ENCODE data around the gene PLPP3. TPM values are rescaled to one million over a fixed set of nuclear protein-coding genes. Genes with fewer than 3 reads are reported as not detected.

Gene PLPP3
- total RNA-seq, 1 experiment from 2014 or later: 3.4 TPM

DNA sequence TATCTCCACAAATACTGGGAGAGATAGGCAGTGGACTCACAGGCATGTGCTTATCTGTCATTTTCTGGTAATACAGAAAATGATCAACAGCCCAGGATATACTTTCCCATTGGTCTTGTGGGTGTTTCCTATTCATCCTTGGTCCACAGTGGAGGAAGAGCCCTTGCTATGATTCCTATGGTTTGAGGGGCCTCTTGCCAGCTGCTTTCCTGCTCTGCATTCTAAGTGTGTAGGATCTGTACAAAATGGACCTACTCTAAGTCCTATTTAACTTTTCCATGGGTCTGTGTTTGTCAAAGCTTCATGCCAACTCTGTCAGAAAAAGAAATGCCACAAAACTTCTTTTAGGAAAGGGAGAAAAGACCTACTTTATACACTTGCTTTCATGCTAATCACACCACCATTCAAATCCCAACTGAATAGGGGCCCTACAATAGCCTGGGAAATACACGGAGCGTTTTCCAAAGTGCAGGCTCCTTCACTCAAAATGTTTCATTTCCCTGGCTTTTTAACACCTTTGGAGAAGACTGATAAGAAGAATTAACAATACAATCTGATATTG lies 16.4 kb downstream of the PLPP3 start:
- peaks cover 0 to 9% of the 10 kb centered on the region in 2 experiments; a peak in 3 of 4 replicates for H3K4me1 ChIP-seq (ENCODE audit: control insufficient read depth in 1 of 2, insufficient read depth in 2 of 2, low read length in 2 of 2)
- ChIA-PET RAD21 (ENCODE audit: low non-redundant PET in 1 of 2, low total read pairs in 2 of 2, uncharacterized antibody in 2 of 2, unreplicated experiment in 2 of 2) (no interaction called here), POLR2A (interaction anchor here (0.8 kb wide), 1 partner anchor 553 kb away, joined by 3 read pairs; no protein-coding TSS in a partner anchor), CTCF (no interaction called here)
- no peak overlapping the region for H3K4me3 ChIP-seq (replicated peaks in 1 of 2; ENCODE audit: low read depth in 1 of 2, low read length in 2 of 2)
- no peak overlapping the region for H3K4me2 ChIP-seq (ENCODE audit: low read length)
- no peaks in the 10 kb centered on the region for H3K79me2 ChIP-seq (ENCODE audit: insufficient read depth, low read length)
- no TSS peak for BruUV-seq (replicated peaks)
- H3K9me2 ChIP-seq (ENCODE audit: insufficient read depth): no peaks in the 10 kb centered on the region
- no peaks in the 10 kb centered on the region for H3K36me3 ChIP-seq (ENCODE audit: control insufficient read depth in 1 of 2, insufficient read depth in 2 of 2, low read length in 2 of 2)
- no peaks in the 10 kb centered on the region for H3K9me3 ChIP-seq (ENCODE audit: control insufficient read depth in 1 of 2, insufficient read depth in 1 of 2, low read depth in 1 of 2, low read length in 2 of 2)
- H3K27ac ChIP-seq (ENCODE audit: low read depth, low read length): no peak overlapping the region
- intact Hi-C loops (cut with micrococcal nuclease): no loop called here
- no peak for DNase-seq (ENCODE audit: low read depth, low spot score)
- no peak for TF ChIP-seq SRF (IDR thresholded peaks at IDR 0.05; ENCODE audit: low read depth)
- TF ChIP-seq, protein P1, sequence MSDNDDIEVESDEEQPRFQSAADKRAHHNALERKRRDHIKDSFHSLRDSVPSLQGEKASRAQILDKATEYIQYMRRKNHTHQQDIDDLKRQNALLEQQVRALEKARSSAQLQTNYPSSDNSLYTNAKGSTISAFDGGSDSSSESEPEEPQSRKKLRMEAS (IDR thresholded peaks at IDR 0.05): no peak
- TF ChIP-seq JUND (IDR thresholded peaks at IDR 0.05): no peak
- no peaks in the 10 kb centered on the region for H4K20me1 ChIP-seq (ENCODE audit: insufficient read depth)
- no peak overlapping the region for H2AFZ ChIP-seq (ENCODE audit: low read depth, low read length, poor library complexity, severe bottlenecking)
- no peak overlapping the region for H3K9ac ChIP-seq (ENCODE audit: low read length)
- no peaks in the 10 kb centered on the region for H3K27me3 ChIP-seq (ENCODE audit: insufficient read depth, low read length)
- ATAC-seq: no peak

DNA sequence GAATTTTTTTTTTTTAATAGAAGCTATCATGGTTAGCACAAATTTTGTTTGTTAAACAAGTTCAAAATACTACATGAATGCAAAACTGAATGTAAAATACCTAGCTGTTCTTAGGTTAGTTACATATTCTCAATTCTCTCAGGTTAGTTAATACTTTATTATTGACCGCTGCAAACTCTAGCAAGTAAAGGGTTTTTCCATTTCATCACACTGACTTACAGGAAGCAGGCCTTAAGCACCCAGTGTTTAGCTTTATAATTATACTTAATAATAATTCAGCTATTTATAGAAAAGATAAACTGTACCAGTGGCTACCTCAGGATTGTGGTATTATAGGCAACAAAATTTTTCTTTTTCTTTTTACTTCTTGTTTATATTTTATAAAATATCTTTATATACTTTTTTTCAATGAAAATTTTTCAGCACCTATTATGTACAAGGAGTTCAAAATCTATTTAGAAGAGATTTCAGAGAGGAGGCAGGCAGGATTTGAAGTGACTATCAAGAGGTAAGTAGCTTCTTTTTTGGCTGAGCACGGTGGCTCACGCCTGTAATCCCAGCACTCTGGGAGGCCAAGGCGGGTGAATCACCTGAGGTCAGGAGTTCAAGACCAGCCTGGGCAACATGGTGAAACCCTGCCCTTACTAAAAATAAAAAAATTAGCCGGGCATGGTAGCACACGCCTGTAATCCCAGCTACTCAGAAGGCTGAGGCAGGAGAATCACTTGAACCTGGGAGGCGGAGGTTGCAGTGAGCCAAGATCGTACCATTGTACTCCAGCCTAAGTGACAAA lies 17.9 kb downstream of the PLPP3 start:
- no peak for DNase-seq (ENCODE audit: low read depth, low spot score)
- H3K4me3 ChIP-seq (replicated peaks in 1 of 2; ENCODE audit: low read depth in 1 of 2, low read length in 2 of 2): no peak overlapping the region
- peaks cover 0 to 9% of the 10 kb centered on the region in 2 experiments; a peak in 3 of 4 replicates for H3K4me1 ChIP-seq (ENCODE audit: control insufficient read depth in 1 of 2, insufficient read depth in 2 of 2, low read length in 2 of 2)
- no peak overlapping the region for H3K27ac ChIP-seq (ENCODE audit: low read depth, low read length)
- H3K27me3 ChIP-seq (ENCODE audit: insufficient read depth, low read length): no peaks in the 10 kb centered on the region
- no peak for ATAC-seq
- no peaks in the 10 kb centered on the region for H3K9me2 ChIP-seq (ENCODE audit: insufficient read depth)
- BruUV-seq (replicated peaks): no TSS peak
- ChIA-PET CTCF (interaction anchor here (1.0 kb wide), 1 partner anchor 15 kb away, joined by 4 read pairs; no protein-coding TSS in a partner anchor), POLR2A (interaction anchor here (0.6 kb wide), 1 partner anchor 670 kb away, joined by 3 read pairs; no protein-coding TSS in a partner anchor), RAD21 (ENCODE audit: low non-redundant PET in 1 of 2, low total read pairs in 2 of 2, uncharacterized antibody in 2 of 2, unreplicated experiment in 2 of 2) (no interaction called here)
- H3K9me3 ChIP-seq (ENCODE audit: control insufficient read depth in 1 of 2, insufficient read depth in 1 of 2, low read depth in 1 of 2, low read length in 2 of 2): no peaks in the 10 kb centered on the region
- H3K9ac ChIP-seq (ENCODE audit: low read length): no peak overlapping the region
- H3K4me2 ChIP-seq (ENCODE audit: low read length): peak overlapping the region; percentile 24
- H3K79me2 ChIP-seq (ENCODE audit: insufficient read depth, low read length): no peaks in the 10 kb centered on the region
- no peaks in the 10 kb centered on the region for H3K36me3 ChIP-seq (ENCODE audit: control insufficient read depth in 1 of 2, insufficient read depth in 2 of 2, low read length in 2 of 2)
- intact Hi-C loops (cut with micrococcal nuclease): no loop called here
- no peak overlapping the region for H2AFZ ChIP-seq (ENCODE audit: low read depth, low read length, poor library complexity, severe bottlenecking)
- H4K20me1 ChIP-seq (ENCODE audit: insufficient read depth): no peaks in the 10 kb centered on the region
- no peak for TF ChIP-seq CBX3 (IDR thresholded peaks at IDR 0.05; ENCODE audit: low read depth)
- TF ChIP-seq, protein P2, sequence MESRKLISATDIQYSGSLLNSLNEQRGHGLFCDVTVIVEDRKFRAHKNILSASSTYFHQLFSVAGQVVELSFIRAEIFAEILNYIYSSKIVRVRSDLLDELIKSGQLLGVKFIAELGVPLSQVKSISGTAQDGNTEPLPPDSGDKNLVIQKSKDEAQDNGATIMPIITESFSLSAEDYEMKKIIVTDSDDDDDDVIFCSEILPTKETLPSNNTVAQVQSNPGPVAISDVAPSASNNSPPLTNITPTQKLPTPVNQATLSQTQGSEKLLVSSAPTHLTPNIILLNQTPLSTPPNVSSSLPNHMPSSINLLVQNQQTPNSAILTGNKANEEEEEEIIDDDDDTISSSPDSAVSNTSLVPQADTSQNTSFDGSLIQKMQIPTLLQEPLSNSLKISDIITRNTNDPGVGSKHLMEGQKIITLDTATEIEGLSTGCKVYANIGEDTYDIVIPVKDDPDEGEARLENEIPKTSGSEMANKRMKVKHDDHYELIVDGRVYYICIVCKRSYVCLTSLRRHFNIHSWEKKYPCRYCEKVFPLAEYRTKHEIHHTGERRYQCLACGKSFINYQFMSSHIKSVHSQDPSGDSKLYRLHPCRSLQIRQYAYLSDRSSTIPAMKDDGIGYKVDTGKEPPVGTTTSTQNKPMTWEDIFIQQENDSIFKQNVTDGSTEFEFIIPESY (IDR thresholded peaks at IDR 0.05; ENCODE audit: extremely low read depth, insufficient replicate concordance, low read length): no peak
- no peak for TF ChIP-seq SRF (IDR thresholded peaks at IDR 0.05; ENCODE audit: low read depth)
- no peak for TF ChIP-seq SIN3A (IDR thresholded peaks at IDR 0.05; ENCODE audit: low read depth)
- no peak for TF ChIP-seq YY1 (IDR thresholded peaks at IDR 0.05; ENCODE audit: extremely low read depth, insufficient replicate concordance, low read depth, low read length)
- TF ChIP-seq SP1 (IDR thresholded peaks at IDR 0.05; ENCODE audit: low read depth): no peak
- TF ChIP-seq RAD21 (IDR thresholded peaks at IDR 0.05; ENCODE audit: low read depth): no peak
- TF ChIP-seq, protein P3, sequence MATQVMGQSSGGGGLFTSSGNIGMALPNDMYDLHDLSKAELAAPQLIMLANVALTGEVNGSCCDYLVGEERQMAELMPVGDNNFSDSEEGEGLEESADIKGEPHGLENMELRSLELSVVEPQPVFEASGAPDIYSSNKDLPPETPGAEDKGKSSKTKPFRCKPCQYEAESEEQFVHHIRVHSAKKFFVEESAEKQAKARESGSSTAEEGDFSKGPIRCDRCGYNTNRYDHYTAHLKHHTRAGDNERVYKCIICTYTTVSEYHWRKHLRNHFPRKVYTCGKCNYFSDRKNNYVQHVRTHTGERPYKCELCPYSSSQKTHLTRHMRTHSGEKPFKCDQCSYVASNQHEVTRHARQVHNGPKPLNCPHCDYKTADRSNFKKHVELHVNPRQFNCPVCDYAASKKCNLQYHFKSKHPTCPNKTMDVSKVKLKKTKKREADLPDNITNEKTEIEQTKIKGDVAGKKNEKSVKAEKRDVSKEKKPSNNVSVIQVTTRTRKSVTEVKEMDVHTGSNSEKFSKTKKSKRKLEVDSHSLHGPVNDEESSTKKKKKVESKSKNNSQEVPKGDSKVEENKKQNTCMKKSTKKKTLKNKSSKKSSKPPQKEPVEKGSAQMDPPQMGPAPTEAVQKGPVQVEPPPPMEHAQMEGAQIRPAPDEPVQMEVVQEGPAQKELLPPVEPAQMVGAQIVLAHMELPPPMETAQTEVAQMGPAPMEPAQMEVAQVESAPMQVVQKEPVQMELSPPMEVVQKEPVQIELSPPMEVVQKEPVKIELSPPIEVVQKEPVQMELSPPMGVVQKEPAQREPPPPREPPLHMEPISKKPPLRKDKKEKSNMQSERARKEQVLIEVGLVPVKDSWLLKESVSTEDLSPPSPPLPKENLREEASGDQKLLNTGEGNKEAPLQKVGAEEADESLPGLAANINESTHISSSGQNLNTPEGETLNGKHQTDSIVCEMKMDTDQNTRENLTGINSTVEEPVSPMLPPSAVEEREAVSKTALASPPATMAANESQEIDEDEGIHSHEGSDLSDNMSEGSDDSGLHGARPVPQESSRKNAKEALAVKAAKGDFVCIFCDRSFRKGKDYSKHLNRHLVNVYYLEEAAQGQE (IDR thresholded peaks at IDR 0.05; ENCODE audit: low read depth): no peak
- no peak for TF ChIP-seq ZNF274 (IDR thresholded peaks at IDR 0.05; ENCODE audit: low read depth, low read length)
- TF ChIP-seq FOSL1 (IDR thresholded peaks at IDR 0.05; ENCODE audit: low read depth): no peak
- TF ChIP-seq ZFX (IDR thresholded peaks at IDR 0.05): no peak
